ENCODE results near the gene TDRD3.

TDRD3 gene

GRCh38 chr13:60463787-60464186 is 66.8 kb downstream of the TDRD3 start:
- no peak for DNase-seq

GRCh38 chr13:60467098-60467497 is 70.1 kb downstream of the TDRD3 start:
- no peak for DNase-seq

GRCh38 chr13:60479273-60479672 is 82.3 kb downstream of the TDRD3 start:
- no peak for DNase-seq

- no peak for DNase-seq
Measured at GRCh38 chr13:60482012-60482411, 85.0 kb downstream of the TDRD3 start.

GRCh38 chr13:60484865-60485264 is 87.8 kb downstream of the TDRD3 start:
- no peak for DNase-seq

- no peak for DNase-seq
Measured at GRCh38 chr13:60491531-60491930, 94.5 kb downstream of the TDRD3 start.

- no peak for DNase-seq
Measured at GRCh38 chr13:60492187-60492586, 95.2 kb downstream of the TDRD3 start.

- DNase-seq: no peak
Measured at GRCh38 chr13:60494296-60494695, 97.3 kb downstream of the TDRD3 start.

- DNase-seq: no peak
Measured at GRCh38 chr13:60501236-60501635, 104.2 kb downstream of the TDRD3 start.

- DNase-seq: no peak
Measured at GRCh38 chr13:60509601-60510386, 112.8 kb downstream of the TDRD3 start.

- no peak for DNase-seq
Measured at GRCh38 chr13:60511637-60512036, 114.6 kb downstream of the TDRD3 start.

- no peak for DNase-seq
Measured at GRCh38 chr13:60514891-60515290, 117.9 kb downstream of the TDRD3 start.

- no peak for DNase-seq
Measured at GRCh38 chr13:60519496-60519895, 122.5 kb downstream of the TDRD3 start.

GRCh38 chr13:60520902-60521569 is 124.0 kb downstream of the TDRD3 start:
- DNase-seq: no peak

GRCh38 chr13:60538566-60538965 is 141.5 kb downstream of the TDRD3 start:
- DNase-seq: no peak

GRCh38 chr13:60540276-60540675 is 143.3 kb downstream of the TDRD3 start:
- no peak for DNase-seq

GRCh38 chr13:60562096-60562780 is 165.2 kb downstream of the TDRD3 start:
- no peak for DNase-seq

- DNase-seq: no peak
Measured at GRCh38 chr13:60571571-60571970, 174.6 kb downstream of the TDRD3 start.

- DNase-seq: no peak
Measured at GRCh38 chr13:60572003-60572798, 175.2 kb downstream of the TDRD3 start.

GRCh38 chr13:60572855-60573254 is 175.8 kb downstream of the TDRD3 start:
- DNase-seq: no peak

- DNase-seq: no peak
Measured at GRCh38 chr13:60574735-60575134, 177.7 kb downstream of the TDRD3 start.

GRCh38 chr13:60575142-60575541 is 178.1 kb downstream of the TDRD3 start:
- no peak for DNase-seq

- no peak for DNase-seq
Measured at GRCh38 chr13:60577761-60578160, 180.7 kb downstream of the TDRD3 start.
